Measurements from ENCODE around the gene SELENOI.
"Not testable (repeated sequence)": the region's sequence is repeated elsewhere in the genome, so short reads cannot be mapped to it uniquely, and the experiment has no call there.

Gene SELENOI

GRCh38 chr2:26327291-26328272 is 18.4 kb upstream of the SELENOI start:
- DNase-seq, result no peak

GRCh38 chr2:26329083-26329482 is 16.9 kb upstream of the SELENOI start:
- not testable (repeated sequence) for DNase-seq

GRCh38 chr2:26330114-26330549 is 15.8 kb upstream of the SELENOI start:
- DNase-seq, result peak; percentile 44

- DNase-seq, result no peak
Measured at GRCh38 chr2:26330604-26331003, 15.3 kb upstream of the SELENOI start.

- not testable (repeated sequence) for DNase-seq
Measured at GRCh38 chr2:26331321-26331720, 14.6 kb upstream of the SELENOI start.

- DNase-seq, result no peak
Measured at GRCh38 chr2:26333293-26333692, 12.7 kb upstream of the SELENOI start.

GRCh38 chr2:26335231-26335630 is 10.7 kb upstream of the SELENOI start:
- DNase-seq, result no peak

- DNase-seq, result no peak
Measured at GRCh38 chr2:26336719-26337118, 9.2 kb upstream of the SELENOI start.

GRCh38 chr2:26337298-26337697 is 8.6 kb upstream of the SELENOI start:
- no peak for DNase-seq

GRCh38 chr2:26340831-26341230 is 5.1 kb upstream of the SELENOI start:
- DNase-seq, result no peak

GRCh38 chr2:26344581-26345282 is 1.2 kb upstream of the SELENOI start:
- no peak for DNase-seq

- no peak for DNase-seq
Measured at GRCh38 chr2:26345283-26345544, 729 bp upstream of the SELENOI start.

GRCh38 chr2:26346454-26347053 is 611 bp downstream of the SELENOI start, which contains the start of gene ADGRF3:
TSS of gene ADGRF3 (minus strand) at chr2:26346789. CDS start at chr2:26346234, 555 bp downstream.
- DNase-seq, result peak; percentile 50

- no peak for DNase-seq
Measured at GRCh38 chr2:26347286-26347865, 1.4 kb downstream of the SELENOI start.

- no peak for DNase-seq
Measured at GRCh38 chr2:26349690-26350089, 3.7 kb downstream of the SELENOI start.

GRCh38 chr2:26351375-26352090 is 5.6 kb downstream of the SELENOI start:
- no peak for DNase-seq

- no peak for DNase-seq
Measured at GRCh38 chr2:26352892-26353291, 6.9 kb downstream of the SELENOI start.

- DNase-seq, result not testable (repeated sequence)
Measured at GRCh38 chr2:26354469-26354868, 8.5 kb downstream of the SELENOI start.

- DNase-seq, result peak; percentile 17
Measured at GRCh38 chr2:26355038-26355995, 9.4 kb downstream of the SELENOI start.

- DNase-seq, result no peak
Measured at GRCh38 chr2:26356111-26356510, 10.2 kb downstream of the SELENOI start.

- DNase-seq, result no peak
Measured at GRCh38 chr2:26356771-26357170, 10.8 kb downstream of the SELENOI start.
